Measurements from ENCODE around the gene ATG4D.

ATG4D gene

GRCh38 chr19:10582091-10582490 is 38.4 kb downstream of the ATG4D start:
- no peak for DNase-seq

- no peak for DNase-seq
Observed at GRCh38 chr19:10583036-10583776, 39.5 kb downstream of the ATG4D start.

- no peak for DNase-seq
Observed at GRCh38 chr19:10586396-10586795, 42.7 kb downstream of the ATG4D start.

GRCh38 chr19:10587022-10587838 is 43.5 kb downstream of the ATG4D start, which contains the start of gene AP1M2:
AP1M2 (minus strand) TSS chr19:10587312; CDS start chr19:10587231, 81 bp downstream.
- DNase-seq, result no peak

- DNase-seq, result no peak
Observed at GRCh38 chr19:10587839-10588150, 44.1 kb downstream of the ATG4D start.

GRCh38 chr19:10593148-10593547 is 49.4 kb downstream of the ATG4D start:
- DNase-seq, result no peak

GRCh38 chr19:10593820-10594637 is 50.3 kb downstream of the ATG4D start:
- DNase-seq, result no peak

- DNase-seq, result no peak
Observed at GRCh38 chr19:10600149-10600548, 56.4 kb downstream of the ATG4D start.

- no peak for DNase-seq
Observed at GRCh38 chr19:10601999-10602329, 58.3 kb downstream of the ATG4D start.

GRCh38 chr19:10602330-10603083 is 58.8 kb downstream of the ATG4D start:
- DNase-seq, result peak; percentile 79

Data from activated effector memory CD4-positive, alpha-beta T cell treated with Interleukin-2 at 50 U/mL for 16 hours (primary cell).